HEK293 (cell line): ENCODE results near the gene C16orf74.
A peak's percentile ranks its signal among the peaks of the same experiment; 100 is the strongest.

Experiments
- CTCF ChIA-PET: fragments of 350-600 bp; formaldehyde crosslinking; extraction: SDS; loops from one replicate; lab custom pipeline; 2021; ENCODE audit warnings: antibody characterized with exemption; lab: Yijun Ruan, JAX
- POLR2A ChIA-PET: fragments of 300-600 bp; formaldehyde crosslinking; extraction: SDS; loops from one replicate; lab custom pipeline; 2020; ENCODE audit warnings: antibody characterized with exemption, inconsistent platforms; lab: Yijun Ruan, JAX
- H3K27ac ChIP-seq: fragments of 200-500 bp; sonication (Bioruptor generic); 2 replicates; pipeline ENCODE4 v1.5.1; 2014; ENCODE audit warnings: low read depth, low read length, control low read depth, inconsistent platforms; ENCODE audit errors: extremely low read depth
- H3K36me3 ChIP-seq, 2 experiments: fragments of 200-500 bp in 1 of 2; sonication (Bioruptor generic) in 1 of 2; 1 replicate in 1 of 2; 2 replicates in 1 of 2; pipeline ENCODE4 v1.5.1; 2014 to 2017; ENCODE audit warnings: inconsistent platforms in 2 of 2, low read length in 2 of 2; ENCODE audit not compliant: control insufficient read depth in 2 of 2, insufficient read depth in 1 of 2
- H3K4me1 ChIP-seq: fragments of 200-500 bp; sonication (Bioruptor generic); 2 replicates; pipeline ENCODE4 v1.5.1; 2014; ENCODE audit warnings: mild to moderate bottlenecking, low read length, inconsistent platforms; ENCODE audit not compliant: control insufficient read depth, insufficient read depth
- H3K4me3 ChIP-seq: 2 replicates; pipeline ENCODE4 v1.5.1; 2011; ENCODE audit warnings: low read depth, mild to moderate bottlenecking, control low read depth, low read length, moderate library complexity
- H3K9me3 ChIP-seq: fragments of 200-500 bp; sonication (Bioruptor generic); 2 replicates; pipeline ENCODE4 v1.5.1; 2014; ENCODE audit warnings: low read depth, low read length, inconsistent platforms; ENCODE audit not compliant: control insufficient read depth, insufficient read depth
- ZBTB21 ChIP-seq: fragments of 450-650 bp; formaldehyde crosslinking; IDR thresholded peaks from 2 replicates; pipeline ENCODE4 v1.5.1; 2017; ENCODE audit warnings: missing biosample characterization, missing genetic modification characterization
- ZFHX2 ChIP-seq: fragments of 450-650 bp; formaldehyde crosslinking; conservative IDR thresholded peaks from 2 replicates; pipeline ENCODE4 v1.5.1; 2016; ENCODE audit warnings: missing biosample characterization, missing genetic modification characterization
- ZNF114 ChIP-seq: fragments of 450-650 bp; formaldehyde crosslinking; IDR thresholded peaks from 2 replicates; pipeline ENCODE4 v1.5.0; 2017; ENCODE audit warnings: missing biosample characterization, missing genetic modification characterization
- ZNF146 ChIP-seq: fragments of 450-650 bp; formaldehyde crosslinking; IDR thresholded peaks from 2 replicates; pipeline ENCODE4 v1.5.1; 2016; ENCODE audit warnings: missing biosample characterization, missing genetic modification characterization
- ZNF223 ChIP-seq: fragments of 450-650 bp; formaldehyde crosslinking; IDR thresholded peaks from 2 replicates; pipeline ENCODE4 v1.5.1; 2016; ENCODE audit warnings: missing biosample characterization, missing genetic modification characterization
- ZNF274 ChIP-seq, 2 experiments: fragments of 200-500 bp in 1 of 2; fragments of 450-650 bp in 1 of 2; sonication (Bioruptor generic) in 1 of 2; formaldehyde crosslinking in 1 of 2; IDR thresholded peaks; 2 replicates each; pipeline versions ENCODE4 v1.5.1 to v1.6.1; 2014 to 2016; ENCODE audit warnings: borderline replicate concordance in 1 of 2, inconsistent platforms in 1 of 2, low read length in 1 of 2, missing biosample characterization in 1 of 2, missing genetic modification characterization in 1 of 2
- ZNF560 ChIP-seq: fragments of 450-650 bp; formaldehyde crosslinking; IDR thresholded peaks from 2 replicates; pipeline ENCODE4 v1.5.1; 2017; ENCODE audit warnings: missing biosample characterization, missing genetic modification characterization, borderline replicate concordance
- ZNF623 ChIP-seq: fragments of 450-650 bp; formaldehyde crosslinking; IDR thresholded peaks from 2 replicates; pipeline ENCODE4 v1.5.1; 2016; ENCODE audit warnings: missing biosample characterization, missing genetic modification characterization
- ZNF629 ChIP-seq: fragments of 450-650 bp; formaldehyde crosslinking; IDR thresholded peaks from 2 replicates; pipeline ENCODE4 v1.5.1; 2017; ENCODE audit warnings: missing biosample characterization, missing genetic modification characterization
- TF ChIP-seq, protein P1 (sequence below): fragments of 450-650 bp; formaldehyde crosslinking; IDR thresholded peaks from 2 replicates; pipeline ENCODE4 v1.5.1; 2016; ENCODE audit warnings: missing biosample characterization, missing genetic modification characterization
- TF ChIP-seq, protein P2 (sequence below): fragments of 450-650 bp; formaldehyde crosslinking; IDR thresholded peaks from 2 replicates; pipeline ENCODE4; 2016; ENCODE audit warnings: missing biosample characterization, missing genetic modification characterization
- TF ChIP-seq, protein P3 (sequence below): fragments of 450-650 bp; formaldehyde crosslinking; IDR thresholded peaks from 2 replicates; pipeline ENCODE4 v1.5.1; 2016; ENCODE audit warnings: missing biosample characterization, missing genetic modification characterization
- TF ChIP-seq, protein P4 (sequence below): fragments of 450-650 bp; formaldehyde crosslinking; IDR thresholded peaks from 2 replicates; pipeline ENCODE4 v1.5.1; 2016; ENCODE audit warnings: missing biosample characterization, missing genetic modification characterization
- TF ChIP-seq, protein P5 (sequence below): fragments of 450-650 bp; formaldehyde crosslinking; IDR thresholded peaks from 2 replicates; pipeline ENCODE4 v1.5.1; 2016; ENCODE audit warnings: missing biosample characterization, missing genetic modification characterization, low read depth

C16orf74 gene

DNA sequence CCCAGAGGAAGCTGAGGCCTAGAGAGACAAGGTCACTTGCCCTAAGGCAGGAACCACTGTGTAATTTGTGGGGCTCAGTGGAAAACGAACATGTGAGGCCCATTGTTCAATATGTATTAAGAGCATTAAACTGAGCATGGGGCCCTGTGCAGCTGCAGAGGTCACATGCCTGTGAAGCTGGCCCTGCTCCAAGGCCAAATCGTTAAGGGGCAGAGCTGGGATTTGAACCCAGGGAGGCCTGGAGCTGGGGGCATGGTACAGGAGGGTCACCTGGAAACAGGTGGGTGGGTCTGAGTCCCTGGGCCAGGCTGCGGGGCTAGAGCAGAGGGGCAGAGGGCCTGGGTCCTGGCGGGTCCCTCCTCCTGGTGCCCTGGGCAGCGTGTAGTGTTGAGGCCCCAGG, 19.7 kb downstream of the C16orf74 start (continued):
- TF ChIP-seq, protein P1, sequence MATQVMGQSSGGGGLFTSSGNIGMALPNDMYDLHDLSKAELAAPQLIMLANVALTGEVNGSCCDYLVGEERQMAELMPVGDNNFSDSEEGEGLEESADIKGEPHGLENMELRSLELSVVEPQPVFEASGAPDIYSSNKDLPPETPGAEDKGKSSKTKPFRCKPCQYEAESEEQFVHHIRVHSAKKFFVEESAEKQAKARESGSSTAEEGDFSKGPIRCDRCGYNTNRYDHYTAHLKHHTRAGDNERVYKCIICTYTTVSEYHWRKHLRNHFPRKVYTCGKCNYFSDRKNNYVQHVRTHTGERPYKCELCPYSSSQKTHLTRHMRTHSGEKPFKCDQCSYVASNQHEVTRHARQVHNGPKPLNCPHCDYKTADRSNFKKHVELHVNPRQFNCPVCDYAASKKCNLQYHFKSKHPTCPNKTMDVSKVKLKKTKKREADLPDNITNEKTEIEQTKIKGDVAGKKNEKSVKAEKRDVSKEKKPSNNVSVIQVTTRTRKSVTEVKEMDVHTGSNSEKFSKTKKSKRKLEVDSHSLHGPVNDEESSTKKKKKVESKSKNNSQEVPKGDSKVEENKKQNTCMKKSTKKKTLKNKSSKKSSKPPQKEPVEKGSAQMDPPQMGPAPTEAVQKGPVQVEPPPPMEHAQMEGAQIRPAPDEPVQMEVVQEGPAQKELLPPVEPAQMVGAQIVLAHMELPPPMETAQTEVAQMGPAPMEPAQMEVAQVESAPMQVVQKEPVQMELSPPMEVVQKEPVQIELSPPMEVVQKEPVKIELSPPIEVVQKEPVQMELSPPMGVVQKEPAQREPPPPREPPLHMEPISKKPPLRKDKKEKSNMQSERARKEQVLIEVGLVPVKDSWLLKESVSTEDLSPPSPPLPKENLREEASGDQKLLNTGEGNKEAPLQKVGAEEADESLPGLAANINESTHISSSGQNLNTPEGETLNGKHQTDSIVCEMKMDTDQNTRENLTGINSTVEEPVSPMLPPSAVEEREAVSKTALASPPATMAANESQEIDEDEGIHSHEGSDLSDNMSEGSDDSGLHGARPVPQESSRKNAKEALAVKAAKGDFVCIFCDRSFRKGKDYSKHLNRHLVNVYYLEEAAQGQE (tag by site-specific recombination), result no peak
- TF ChIP-seq ZNF274 (IDR thresholded peaks at IDR 0.05; ENCODE audit: low read length) (no peak), ZNF274 (tag by site-specific recombination; IDR thresholded peaks at IDR 0.05; ENCODE audit: borderline replicate concordance) (no peak), ZNF223 (tag by site-specific recombination) (no peak)
- TF ChIP-seq, protein P2, sequence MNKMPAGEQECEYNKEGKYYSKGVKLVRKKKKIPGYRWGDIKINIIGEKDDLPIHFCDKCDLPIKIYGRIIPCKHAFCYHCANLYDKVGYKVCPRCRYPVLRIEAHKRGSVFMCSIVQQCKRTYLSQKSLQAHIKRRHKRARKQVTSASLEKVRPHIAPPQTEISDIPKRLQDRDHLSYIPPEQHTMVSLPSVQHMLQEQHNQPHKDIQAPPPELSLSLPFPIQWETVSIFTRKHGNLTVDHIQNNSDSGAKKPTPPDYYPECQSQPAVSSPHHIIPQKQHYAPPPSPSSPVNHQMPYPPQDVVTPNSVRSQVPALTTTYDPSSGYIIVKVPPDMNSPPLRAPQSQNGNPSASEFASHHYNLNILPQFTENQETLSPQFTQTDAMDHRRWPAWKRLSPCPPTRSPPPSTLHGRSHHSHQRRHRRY (tag by site-specific recombination), result no peak

DNA sequence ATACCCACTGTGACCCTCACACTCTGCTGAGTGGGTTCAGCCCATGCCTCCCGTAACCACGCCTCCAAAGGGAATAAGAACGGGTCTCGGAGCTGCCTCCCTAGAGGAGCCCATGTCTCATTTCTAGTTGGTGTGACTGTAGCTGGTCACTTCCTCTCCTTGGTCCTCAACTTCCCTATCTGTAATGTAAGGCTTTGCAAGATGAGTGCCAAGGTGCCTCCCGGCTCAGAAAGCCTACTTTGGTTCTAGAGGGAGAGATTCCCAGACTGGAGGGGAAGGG, 20.8 kb downstream of the C16orf74 start:
- Histone ChIP-seq H3K9me3 (no peaks in the 10 kb centered on the region), H3K4me3 (no peak overlapping the region), H3K27ac (no peak overlapping the region), H3K36me3 (no peaks in the 10 kb centered on the region), H3K4me1 (no peaks in the 10 kb centered on the region)
- POLR2A ChIA-PET, result interaction anchor here (0.5 kb wide), 1 partner anchor 8 kb away, joined by 5 read pairs; no protein-coding TSS in a partner anchor
- CTCF ChIA-PET, result interaction anchor here (1.3 kb wide), 1 partner anchor 11 kb away, joined by 5 read pairs; no protein-coding TSS in a partner anchor
- TF ChIP-seq ZNF623 (tag by site-specific recombination), result no peak

DNA sequence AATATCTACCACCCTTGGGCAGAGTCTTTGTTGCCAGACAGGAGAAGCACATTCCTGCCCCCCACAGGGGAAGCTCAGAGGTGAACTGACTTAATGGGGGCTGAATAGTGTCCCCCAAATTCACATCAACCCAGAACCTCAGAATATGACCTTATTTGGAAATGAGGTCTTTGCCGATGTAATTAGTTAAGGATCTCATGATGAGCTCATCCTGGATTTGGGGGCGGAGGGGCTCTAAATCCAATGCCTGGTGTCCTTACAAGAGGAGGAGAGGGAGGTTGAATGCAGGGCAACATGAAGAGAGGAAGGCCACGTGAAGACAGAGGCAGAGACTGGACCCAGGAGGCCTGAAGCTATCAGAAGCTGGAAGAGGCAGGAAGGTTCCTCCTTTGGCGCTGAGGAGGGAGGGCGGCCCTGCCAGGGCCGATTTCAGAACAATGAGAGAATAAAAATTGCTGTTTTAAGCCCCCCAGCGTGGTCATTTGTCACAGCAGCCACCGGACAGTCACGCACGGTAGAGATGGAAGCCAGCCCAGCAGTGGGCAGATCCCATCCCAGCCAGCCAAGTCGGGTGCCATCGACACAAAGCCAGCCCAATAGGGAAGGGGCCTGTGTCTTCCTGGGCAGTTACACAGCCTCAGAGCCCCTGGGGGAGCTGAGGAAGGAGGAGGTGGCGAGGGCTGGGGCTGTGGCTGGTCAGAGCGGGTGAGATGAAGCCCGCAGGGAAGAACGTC, 21.3 kb downstream of the C16orf74 start:
- TF ChIP-seq ZBTB21 (tag by site-specific recombination), result 0 out of 2 replicates have a peak, but pooled peaks have one; percentile 32
- TF ChIP-seq ZNF560 (tag by site-specific recombination), result no peak
- TF ChIP-seq ZNF114 (tag by site-specific recombination), result no peak
- TF ChIP-seq, protein P3, sequence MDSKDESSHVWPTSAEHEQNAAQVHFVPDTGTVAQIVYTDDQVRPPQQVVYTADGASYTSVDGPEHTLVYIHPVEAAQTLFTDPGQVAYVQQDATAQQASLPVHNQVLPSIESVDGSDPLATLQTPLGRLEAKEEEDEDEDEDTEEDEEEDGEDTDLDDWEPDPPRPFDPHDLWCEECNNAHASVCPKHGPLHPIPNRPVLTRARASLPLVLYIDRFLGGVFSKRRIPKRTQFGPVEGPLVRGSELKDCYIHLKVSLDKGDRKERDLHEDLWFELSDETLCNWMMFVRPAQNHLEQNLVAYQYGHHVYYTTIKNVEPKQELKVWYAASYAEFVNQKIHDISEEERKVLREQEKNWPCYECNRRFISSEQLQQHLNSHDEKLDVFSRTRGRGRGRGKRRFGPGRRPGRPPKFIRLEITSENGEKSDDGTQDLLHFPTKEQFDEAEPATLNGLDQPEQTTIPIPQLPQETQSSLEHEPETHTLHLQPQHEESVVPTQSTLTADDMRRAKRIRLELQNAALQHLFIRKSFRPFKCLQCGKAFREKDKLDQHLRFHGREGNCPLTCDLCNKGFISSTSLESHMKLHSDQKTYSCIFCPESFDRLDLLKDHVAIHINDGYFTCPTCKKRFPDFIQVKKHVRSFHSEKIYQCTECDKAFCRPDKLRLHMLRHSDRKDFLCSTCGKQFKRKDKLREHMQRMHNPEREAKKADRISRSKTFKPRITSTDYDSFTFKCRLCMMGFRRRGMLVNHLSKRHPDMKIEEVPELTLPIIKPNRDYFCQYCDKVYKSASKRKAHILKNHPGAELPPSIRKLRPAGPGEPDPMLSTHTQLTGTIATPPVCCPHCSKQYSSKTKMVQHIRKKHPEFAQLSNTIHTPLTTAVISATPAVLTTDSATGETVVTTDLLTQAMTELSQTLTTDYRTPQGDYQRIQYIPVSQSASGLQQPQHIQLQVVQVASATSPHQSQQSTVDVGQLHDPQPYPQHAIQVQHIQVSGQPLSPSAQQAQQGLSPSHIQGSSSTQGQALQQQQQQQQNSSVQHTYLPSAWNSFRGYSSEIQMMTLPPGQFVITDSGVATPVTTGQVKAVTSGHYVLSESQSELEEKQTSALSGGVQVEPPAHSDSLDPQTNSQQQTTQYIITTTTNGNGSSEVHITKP (tag by site-specific recombination), result 0 out of 2 replicates have a peak, but pooled peaks have one; percentile 21
- TF ChIP-seq ZFHX2 (tag by site-specific recombination), result peak; percentile 23; the same call in 1 of the 2 replicates
- TF ChIP-seq ZNF146 (tag by site-specific recombination), result no peak
- TF ChIP-seq, protein P4, sequence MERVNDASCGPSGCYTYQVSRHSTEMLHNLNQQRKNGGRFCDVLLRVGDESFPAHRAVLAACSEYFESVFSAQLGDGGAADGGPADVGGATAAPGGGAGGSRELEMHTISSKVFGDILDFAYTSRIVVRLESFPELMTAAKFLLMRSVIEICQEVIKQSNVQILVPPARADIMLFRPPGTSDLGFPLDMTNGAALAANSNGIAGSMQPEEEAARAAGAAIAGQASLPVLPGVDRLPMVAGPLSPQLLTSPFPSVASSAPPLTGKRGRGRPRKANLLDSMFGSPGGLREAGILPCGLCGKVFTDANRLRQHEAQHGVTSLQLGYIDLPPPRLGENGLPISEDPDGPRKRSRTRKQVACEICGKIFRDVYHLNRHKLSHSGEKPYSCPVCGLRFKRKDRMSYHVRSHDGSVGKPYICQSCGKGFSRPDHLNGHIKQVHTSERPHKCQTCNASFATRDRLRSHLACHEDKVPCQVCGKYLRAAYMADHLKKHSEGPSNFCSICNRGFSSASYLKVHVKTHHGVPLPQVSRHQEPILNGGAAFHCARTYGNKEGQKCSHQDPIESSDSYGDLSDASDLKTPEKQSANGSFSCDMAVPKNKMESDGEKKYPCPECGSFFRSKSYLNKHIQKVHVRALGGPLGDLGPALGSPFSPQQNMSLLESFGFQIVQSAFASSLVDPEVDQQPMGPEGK (tag by site-specific recombination), result peak; percentile 36; the same call in 1 of the 2 replicates
- TF ChIP-seq ZNF629 (tag by site-specific recombination), result peak; percentile 26; the same call in 1 of the 2 replicates
- TF ChIP-seq, protein P5, sequence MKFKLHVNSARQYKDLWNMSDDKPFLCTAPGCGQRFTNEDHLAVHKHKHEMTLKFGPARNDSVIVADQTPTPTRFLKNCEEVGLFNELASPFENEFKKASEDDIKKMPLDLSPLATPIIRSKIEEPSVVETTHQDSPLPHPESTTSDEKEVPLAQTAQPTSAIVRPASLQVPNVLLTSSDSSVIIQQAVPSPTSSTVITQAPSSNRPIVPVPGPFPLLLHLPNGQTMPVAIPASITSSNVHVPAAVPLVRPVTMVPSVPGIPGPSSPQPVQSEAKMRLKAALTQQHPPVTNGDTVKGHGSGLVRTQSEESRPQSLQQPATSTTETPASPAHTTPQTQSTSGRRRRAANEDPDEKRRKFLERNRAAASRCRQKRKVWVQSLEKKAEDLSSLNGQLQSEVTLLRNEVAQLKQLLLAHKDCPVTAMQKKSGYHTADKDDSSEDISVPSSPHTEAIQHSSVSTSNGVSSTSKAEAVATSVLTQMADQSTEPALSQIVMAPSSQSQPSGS (tag by site-specific recombination), result 0 out of 2 replicates have a peak, but pooled peaks have one; percentile 12
- H3K36me3 ChIP-seq, result no peaks in the 10 kb centered on the region
- POLR2A ChIA-PET, result no interaction called here
- H3K4me1 ChIP-seq, result no peaks in the 10 kb centered on the region
- H3K27ac ChIP-seq, result no peak overlapping the region
- no peaks in the 10 kb centered on the region for H3K9me3 ChIP-seq
- CTCF ChIA-PET, result interaction anchor here (0.6 to 1.3 kb wide), 7 partner anchors 8 to 438 kb away, joined by 3 to 5 read pairs (median 3); no protein-coding TSS in a partner anchor
- no peak overlapping the region for H3K4me3 ChIP-seq
